Fibroblast of lung (primary cell): ENCODE measurements around the gene GDF11.

ENCODE experiments used
- CTCF ChIP-seq, 2 donors: IDR thresholded peaks in 1 of 2; conservative IDR thresholded peaks in 1 of 2; 1 replicate in 1 of 2; 2 replicates in 1 of 2; pipeline ENCODE4 v1.5.1; 2011 to 2012; ENCODE audit warnings: low read length in 2 of 2, control low read depth in 1 of 2, inconsistent platforms in 1 of 2, low read depth in 1 of 2, mild to moderate bottlenecking in 1 of 2
- EZH2 ChIP-seq: IDR thresholded peaks from 2 replicates; pipeline ENCODE4 v1.5.1; 2012; ENCODE audit warnings: low read length, control low read depth, mild to moderate bottlenecking; ENCODE audit errors: missing control alignments

GRCh38 chr12:55713721-55714120 is 29.2 kb upstream of the GDF11 start:
- TF ChIP-seq CTCF (conservative IDR thresholded peaks at IDR 0.05 in 1 of 2, IDR thresholded peaks at IDR 0.05 in 1 of 2; ENCODE audit: low read depth in 1 of 2, low read length in 2 of 2) (no peak), EZH2 (no peak)
